HepG2 (cell line): ENCODE results near the gene DHRS1. TPM values are rescaled to one million over a fixed set of nuclear protein-coding genes. Genes with fewer than 3 reads are reported as not detected.

ENCODE experiments used
- ATAC-seq: fragments of 200-7000 bp; cut with Tn5 transposase; 3 replicates; pipeline ENCODE4 v1.9.1; 2020; ENCODE audit warnings: mild to moderate bottlenecking, moderate library complexity
- BruUV-seq: library from RNA; stranded (reverse); fragments of 400-500 nt; replicated peaks from 2 replicates; lab custom pipeline; 2021; lab: Mats Ljungman, UMichigan
- CTCF ChIA-PET: fragments of 300-600 bp; formaldehyde crosslinking; extraction: SDS; loops from one replicate; lab custom pipeline; 2021; ENCODE audit warnings: low total read pairs, inconsistent platforms, low intra/inter-chr PET ratio; lab: Yijun Ruan, JAX
- POLR2A ChIA-PET: fragments of 350-600 bp; sonication (Branson Sonifier 250); formaldehyde crosslinking; loops from one replicate; lab custom pipeline; 2020; ENCODE audit warnings: antibody characterized with exemption, inconsistent platforms; lab: Yijun Ruan, JAX
- DNase-seq: peaks from one replicate; pipeline ENCODE4 v3.0.0-alpha.2; 2015; ENCODE audit warnings: low spot score
- FAIRE-seq: peaks from 3 replicates; lab custom pipeline; 2011; peaks lifted over from hg19 to GRCh38; lab: Jason Lieb, UNC
- H2AFZ ChIP-seq: one replicate; pipeline ENCODE4 v1.6.1; 2011; ENCODE audit warnings: low read length, inconsistent platforms
- H3K27ac ChIP-seq: fragments of 300-600 bp; 3 replicates; pipeline ENCODE4 v1.8.0; 2011; ENCODE audit warnings: mixed run types, mild to moderate bottlenecking, mixed read lengths, low read length, inconsistent platforms; ENCODE audit not compliant: insufficient read depth; ENCODE audit errors: extremely low read length
- H3K27me3 ChIP-seq, 2 experiments: fragments of 200-600 bp in 1 of 2; 2 replicates in 1 of 2; 3 replicates in 1 of 2; pipeline versions ENCODE4 v1.6.0 to v1.8.0; 2011; ENCODE audit warnings: low read length in 2 of 2, mild to moderate bottlenecking in 2 of 2, moderate library complexity in 2 of 2, inconsistent platforms in 1 of 2; ENCODE audit not compliant: insufficient read depth in 2 of 2, control insufficient read depth in 1 of 2
- H3K36me3 ChIP-seq, 2 experiments: fragments of 200-600 bp in 1 of 2; replicated peaks in 1 of 2; 2 replicates in 1 of 2; 3 replicates in 1 of 2; pipeline versions ENCODE4 v1.5.1 to v1.8.0; 2011; ENCODE audit warnings: low read length in 2 of 2, inconsistent platforms in 1 of 2; ENCODE audit not compliant: insufficient read depth in 2 of 2, control insufficient read depth in 1 of 2
- H3K4me1 ChIP-seq: 2 replicates; pipeline ENCODE4 v1.5.1; 2012; ENCODE audit warnings: low read length, inconsistent platforms; ENCODE audit not compliant: insufficient read depth
- H3K4me2 ChIP-seq: 2 replicates; pipeline ENCODE4 v1.6.0; 2011; ENCODE audit warnings: low read depth, low read length, inconsistent platforms
- H3K4me3 ChIP-seq, 3 experiments: fragments of 200-600 bp in 1 of 3; sonication (generic), shearing (Covaris generic) in 1 of 3; replicated peaks in 1 of 3; 2 replicates each; pipeline ENCODE4 v1.5.1; 2011 to 2016; ENCODE audit warnings: low read length in 3 of 3, inconsistent platforms in 2 of 3, low read depth in 2 of 3, mild to moderate bottlenecking in 2 of 3, control low read depth in 1 of 3, mixed read lengths in 1 of 3; ENCODE audit not compliant: insufficient read depth in 1 of 3
- H3K79me2 ChIP-seq: one replicate; pipeline ENCODE4 v1.6.1; 2011; ENCODE audit warnings: low read length, inconsistent platforms; ENCODE audit not compliant: insufficient read depth
- H3K9ac ChIP-seq: 2 replicates; pipeline ENCODE4 v1.6.0; 2011; ENCODE audit warnings: mild to moderate bottlenecking, low read depth, low read length, inconsistent platforms; ENCODE audit not compliant: insufficient read depth
- H3K9me3 ChIP-seq: 2 replicates; pipeline ENCODE4 v1.5.1; 2012; ENCODE audit warnings: mild to moderate bottlenecking, low read length
- H4K20me1 ChIP-seq: 2 replicates; pipeline ENCODE4 v1.6.0; 2011; ENCODE audit warnings: inconsistent platforms, mild to moderate bottlenecking, low read length, moderate library complexity; ENCODE audit not compliant: insufficient read depth
- ATAD3A ChIP-seq: sonication (generic); formaldehyde crosslinking; IDR thresholded peaks from 2 replicates; pipeline ENCODE4 v1.4.0; 2020; ENCODE audit warnings: missing genetic modification reagents
- ATF7 ChIP-seq, 2 experiments: fragments of 450-650 bp in 1 of 2; sonication (generic) in 1 of 2; formaldehyde crosslinking in 1 of 2; IDR thresholded peaks; 2 replicates each; pipeline versions ENCODE4 v1.4.0 to v1.6.1; 2016 to 2020; ENCODE audit warnings: antibody characterized with exemption in 1 of 2, mild to moderate bottlenecking in 1 of 2, missing genetic modification reagents in 1 of 2
- CBX2 ChIP-seq, 2 experiments: fragments of 200-600 bp in 1 of 2; sonication (generic); formaldehyde crosslinking in 1 of 2; IDR thresholded peaks; 2 replicates each; pipeline versions ENCODE4 v1.7.0 to v1.8.1; 2018 to 2022; ENCODE audit warnings: low read depth in 2 of 2, low read length in 1 of 2, mild to moderate bottlenecking in 1 of 2, missing genetic modification reagents in 1 of 2
- NR2F1 ChIP-seq, 2 experiments: fragments of 450-650 bp in 1 of 2; formaldehyde crosslinking in 1 of 2; IDR thresholded peaks; 2 replicates each; pipeline versions ENCODE4 v1.5.0 to v1.6.1; 2016 to 2020; ENCODE audit warnings: mild to moderate bottlenecking in 1 of 2, missing compliant biosample characterization in 1 of 2, missing genetic modification reagents in 1 of 2, moderate library complexity in 1 of 2
- POLR2G ChIP-seq: fragments of 200-400 bp; formaldehyde crosslinking; IDR thresholded peaks from 2 replicates; pipeline ENCODE4 v1.6.1; 2018; ENCODE audit warnings: mild to moderate bottlenecking, low read depth, low read length, moderate library complexity
- SP1 ChIP-seq, 2 experiments: fragments of 450-650 bp in 1 of 2; sonication (generic) in 1 of 2; formaldehyde crosslinking in 1 of 2; IDR thresholded peaks; 2 replicates each; pipeline versions ENCODE4 v1.4.0 to v1.6.1; 2016 to 2020; ENCODE audit warnings: missing genetic modification reagents in 1 of 2
- SRY ChIP-seq: sonication (generic); formaldehyde crosslinking; IDR thresholded peaks from 2 replicates; pipeline ENCODE4 v1.8.0; 2022; ENCODE audit warnings: mild to moderate bottlenecking, missing genetic modification reagents
- TBL1XR1 ChIP-seq: fragments of 150-350 bp; IDR thresholded peaks from 2 replicates; pipeline ENCODE4 v1.6.1; 2014; ENCODE audit warnings: borderline replicate concordance, low read length; ENCODE audit not compliant: partially characterized antibody
- TCF12 ChIP-seq, 2 experiments: fragments of 450-650 bp in 1 of 2; sonication (generic) in 1 of 2; formaldehyde crosslinking in 1 of 2; IDR thresholded peaks; 2 replicates each; pipeline versions ENCODE4 v1.6.1 to v1.8.0; 2017 to 2022; ENCODE audit warnings: antibody characterized with exemption in 1 of 2, mild to moderate bottlenecking in 1 of 2, missing genetic modification reagents in 1 of 2, moderate library complexity in 1 of 2
- TEAD2 ChIP-seq: sonication (generic); formaldehyde crosslinking; IDR thresholded peaks from 2 replicates; pipeline ENCODE4 v1.9.0; 2021; ENCODE audit warnings: missing genetic modification reagents
- THAP11 ChIP-seq: IDR thresholded peaks from 2 replicates; pipeline ENCODE4 v1.6.1; 2016; ENCODE audit warnings: missing biosample characterization, missing genetic modification reagents
- ZNF274 ChIP-seq: sonication (generic); formaldehyde crosslinking; IDR thresholded peaks from 2 replicates; pipeline ENCODE4 v1.5.1; 2020; ENCODE audit warnings: mild to moderate bottlenecking, missing genetic modification reagents
- ZNF747 ChIP-seq: sonication (generic); formaldehyde crosslinking; IDR thresholded peaks from 2 replicates; pipeline ENCODE4 v1.8.1; 2023; ENCODE audit warnings: missing genetic modification reagents, mild to moderate bottlenecking, borderline replicate concordance
- ZNF850 ChIP-seq: sonication (generic); formaldehyde crosslinking; conservative IDR thresholded peaks from 2 replicates; pipeline ENCODE4 v1.9.0; 2021; ENCODE audit warnings: mild to moderate bottlenecking, missing genetic modification reagents
- ZNF878 ChIP-seq: sonication (generic); formaldehyde crosslinking; IDR thresholded peaks from 2 replicates; pipeline ENCODE4 v1.8.1; 2023; ENCODE audit warnings: mild to moderate bottlenecking, missing genetic modification reagents, moderate library complexity
- WGBS: methylation state at CpG from one replicate; pipeline ENCODE4 v1.1.6; 2017; ENCODE audit warnings: low lambda C conversion rate; 5-methylcytosine and 5-hydroxymethylcytosine counted together
- in situ Hi-C: cut with HindIII; loops from 2 replicates; pipeline ENCODE4 v1.10.0; 2017; ENCODE audit warnings: low pct_unique_long_range_greater_than_20kb; ENCODE audit not compliant: extremely low pct_ligation_motif_present
- intact Hi-C: fragments of 100-400 bp; cut with micrococcal nuclease; formaldehyde crosslinking; loops from one replicate; pipeline ENCODE4 v1.10.0; 2022; ENCODE audit not compliant: unreplicated experiment
- polyA plus RNA-seq, 8 experiments: library from polyadenylated mRNA; depleted of rRNA in 3 of 8; stranded (reverse) in 7 of 8; unstranded in 1 of 8; fragments of >200 nt; fragmentation: Illumina TruSeq in 4 of 8; extraction: Trizol in 4 of 8; gene quantifications; 2 replicates each; pipeline versions ENCODE4 v1.2.1 to v1.2.3, GENCODE V29; 2011 to 2016; ENCODE audit warnings: low read depth in 4 of 8, missing spikeins in 1 of 8, mixed read lengths in 1 of 8; ENCODE audit not compliant: insufficient read depth in 1 of 8
- total RNA-seq, 5 experiments: library from RNA; depleted of rRNA; stranded (reverse); fragments of >200 nt; fragmentation: Illumina TruSeq; extraction: Trizol; gene quantifications; 2 replicates each; pipeline ENCODE4 v1.2.3, GENCODE V29; 2016; ENCODE audit warnings: low read depth in 1 of 5
- TF ChIP-seq, protein P1 (sequence below): sonication (generic); formaldehyde crosslinking; IDR thresholded peaks from 2 replicates; pipeline ENCODE4 v1.4.0; 2020; ENCODE audit warnings: missing genetic modification reagents
- TF ChIP-seq, protein P2 (sequence below): sonication (generic); formaldehyde crosslinking; IDR thresholded peaks from 2 replicates; pipeline ENCODE4 v1.8.1; 2022; ENCODE audit warnings: mild to moderate bottlenecking, missing genetic modification reagents
- TF ChIP-seq, protein P3 (sequence below): IDR thresholded peaks from 2 replicates; pipeline ENCODE4 v1.6.1; 2016; ENCODE audit warnings: mild to moderate bottlenecking, missing biosample characterization, missing genetic modification reagents

Gene DHRS1
- total and polyA plus RNA-seq, 2 of the 13 experiments (the other 11 are each of a cell fraction or from before 2014, with no cell fraction given), result 49.8 to 60.8 TPM

DNA sequence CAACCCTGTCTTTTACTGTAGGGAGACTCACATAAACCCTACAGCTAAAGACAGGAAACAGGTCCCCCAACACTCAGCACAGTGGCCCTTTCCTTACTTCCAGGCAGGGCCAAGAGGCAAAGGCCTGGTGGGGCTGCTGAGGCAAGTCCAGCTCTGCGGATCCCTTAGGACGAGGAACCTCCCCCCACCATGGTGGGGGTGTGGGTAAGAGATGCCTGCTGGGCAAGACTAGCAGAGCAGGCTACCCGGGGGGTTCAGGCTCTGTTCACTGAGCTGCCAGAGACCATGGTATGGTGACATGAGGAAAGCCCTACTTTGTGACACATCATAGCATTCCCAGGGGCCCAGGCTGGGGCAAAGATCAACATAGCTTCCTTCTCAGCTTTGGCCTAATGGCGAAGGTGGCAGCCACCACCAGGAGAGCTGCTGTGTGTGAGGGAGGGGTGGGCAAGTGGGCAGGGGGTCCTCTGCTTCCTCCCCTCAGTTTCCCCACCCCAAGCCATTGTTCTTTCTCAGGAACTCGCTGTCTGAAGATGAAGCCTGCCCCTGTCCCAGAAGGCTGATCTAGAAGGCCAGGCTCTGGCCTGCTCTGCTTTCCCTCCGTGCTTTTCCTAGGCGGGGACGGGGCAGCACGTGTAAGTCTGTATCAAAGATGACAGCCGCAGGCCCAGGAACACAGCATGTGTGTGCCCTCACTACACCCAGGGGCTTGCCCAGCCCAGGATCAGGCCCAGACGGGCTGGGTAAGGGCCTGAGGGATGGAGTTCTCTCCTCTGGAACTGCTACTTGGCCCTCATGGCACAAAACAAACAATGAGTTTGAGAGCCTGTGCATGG is 47.1 kb downstream of the DHRS1 start:
- POLR2A ChIA-PET, result interaction anchor here (0.6 to 13.2 kb wide), 32 partner anchors 9 to 932 kb away, joined by 3 to 254 read pairs (median 4); partner anchors contain the start of genes CBLN3, CHMP4A, CIDEB and DCAF11
- TF ChIP-seq CBX2 (IDR thresholded peaks at IDR 0.05; ENCODE audit: low read depth, low read length), result no peak
- TF ChIP-seq CBX2 (CRISPR knock-in tag; IDR thresholded peaks at IDR 0.05; ENCODE audit: low read depth), result no peak
- 0 out of 2 replicates have a peak, but pooled peaks have one; percentile 35 for TF ChIP-seq POLR2G
- TF ChIP-seq, protein P1, sequence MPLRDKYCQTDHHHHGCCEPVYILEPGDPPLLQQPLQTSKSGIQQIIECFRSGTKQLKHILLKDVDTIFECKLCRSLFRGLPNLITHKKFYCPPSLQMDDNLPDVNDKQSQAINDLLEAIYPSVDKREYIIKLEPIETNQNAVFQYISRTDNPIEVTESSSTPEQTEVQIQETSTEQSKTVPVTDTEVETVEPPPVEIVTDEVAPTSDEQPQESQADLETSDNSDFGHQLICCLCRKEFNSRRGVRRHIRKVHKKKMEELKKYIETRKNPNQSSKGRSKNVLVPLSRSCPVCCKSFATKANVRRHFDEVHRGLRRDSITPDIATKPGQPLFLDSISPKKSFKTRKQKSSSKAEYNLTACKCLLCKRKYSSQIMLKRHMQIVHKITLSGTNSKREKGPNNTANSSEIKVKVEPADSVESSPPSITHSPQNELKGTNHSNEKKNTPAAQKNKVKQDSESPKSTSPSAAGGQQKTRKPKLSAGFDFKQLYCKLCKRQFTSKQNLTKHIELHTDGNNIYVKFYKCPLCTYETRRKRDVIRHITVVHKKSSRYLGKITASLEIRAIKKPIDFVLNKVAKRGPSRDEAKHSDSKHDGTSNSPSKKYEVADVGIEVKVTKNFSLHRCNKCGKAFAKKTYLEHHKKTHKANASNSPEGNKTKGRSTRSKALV, result no peak
- TF ChIP-seq ZNF274 (CRISPR knock-in tag), result 0 out of 2 replicates have a peak, but pooled peaks have one; percentile 76
- 0 out of 2 replicates have a peak, but pooled peaks have one; percentile 11 for TF ChIP-seq ATAD3A
- TF ChIP-seq TCF12 (IDR thresholded peaks at IDR 0.05), result no peak
- TF ChIP-seq TCF12 (CRISPR knock-in tag; IDR thresholded peaks at IDR 0.05), result 0 out of 2 replicates have a peak, but pooled peaks have one; percentile 11
- no peak for TF ChIP-seq TBL1XR1
- TF ChIP-seq SRY (CRISPR knock-in tag), result no peak
- no peak for TF ChIP-seq SP1 (IDR thresholded peaks at IDR 0.05)
- TF ChIP-seq SP1 (CRISPR knock-in tag; IDR thresholded peaks at IDR 0.05), result no peak
- peak; percentile 71 for TF ChIP-seq THAP11 (CRISPR knock-in tag)
- TF ChIP-seq, protein P2, sequence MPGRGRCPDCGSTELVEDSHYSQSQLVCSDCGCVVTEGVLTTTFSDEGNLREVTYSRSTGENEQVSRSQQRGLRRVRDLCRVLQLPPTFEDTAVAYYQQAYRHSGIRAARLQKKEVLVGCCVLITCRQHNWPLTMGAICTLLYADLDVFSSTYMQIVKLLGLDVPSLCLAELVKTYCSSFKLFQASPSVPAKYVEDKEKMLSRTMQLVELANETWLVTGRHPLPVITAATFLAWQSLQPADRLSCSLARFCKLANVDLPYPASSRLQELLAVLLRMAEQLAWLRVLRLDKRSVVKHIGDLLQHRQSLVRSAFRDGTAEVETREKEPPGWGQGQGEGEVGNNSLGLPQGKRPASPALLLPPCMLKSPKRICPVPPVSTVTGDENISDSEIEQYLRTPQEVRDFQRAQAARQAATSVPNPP (CRISPR knock-in tag), result no peak
- TF ChIP-seq ZNF850 (CRISPR knock-in tag), result no peak
- TF ChIP-seq ATF7 (IDR thresholded peaks at IDR 0.05), result no peak
- TF ChIP-seq ATF7 (CRISPR knock-in tag; IDR thresholded peaks at IDR 0.05), result no peak
- TF ChIP-seq ZNF878 (CRISPR knock-in tag), result no peak
- TF ChIP-seq TEAD2 (CRISPR knock-in tag), result no peak
- no peak for TF ChIP-seq ZNF747 (CRISPR knock-in tag)
- peak in 1 of 2 experiments; percentile 27; a peak in 1 of 4 replicates for TF ChIP-seq NR2F1 (CRISPR knock-in tag; IDR thresholded peaks at IDR 0.05)
- TF ChIP-seq, protein P3, sequence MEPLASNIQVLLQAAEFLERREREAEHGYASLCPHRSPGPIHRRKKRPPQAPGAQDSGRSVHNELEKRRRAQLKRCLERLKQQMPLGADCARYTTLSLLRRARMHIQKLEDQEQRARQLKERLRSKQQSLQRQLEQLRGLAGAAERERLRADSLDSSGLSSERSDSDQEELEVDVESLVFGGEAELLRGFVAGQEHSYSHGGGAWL (CRISPR knock-in tag), result 0 out of 2 replicates have a peak, but pooled peaks have one; percentile 8

More for the DNA sequence above, 47.1 kb downstream of the DHRS1 start:
- ATAC-seq (peak; percentile 80), DNase-seq (peak; percentile 90), FAIRE-seq (peak; percentile 72)
- in situ Hi-C loops (no loop called here), intact Hi-C loops (loop anchor here (1.0 kb wide), 1 partner anchor 19 kb away; the partner anchor contains the start of gene RABGGTA)
- Histone ChIP-seq H3K9me3 (no peaks in the 10 kb centered on the region), H3K27me3 (no peaks in the 10 kb centered on the region), H4K20me1 (no peaks in the 10 kb centered on the region), H3K4me1 (peaks cover 39% of the 10 kb centered on the region), H3K4me3 (peak overlapping the region in 1 of 3 experiments; percentile 1; a peak in 1 of 6 replicates), H3K36me3 (peaks cover 0 to 1% of the 10 kb centered on the region in 2 experiments; a peak in 1 of 5 replicates), H3K9ac (peak overlapping the region; percentile 61), H3K4me2 (peak overlapping the region; percentile 59), H3K79me2 (no peaks in the 10 kb centered on the region), H2AFZ (no peak overlapping the region), H3K27ac (peak overlapping the region; percentile 59)
- TSS peak; percentile 59 for BruUV-seq
- CTCF ChIA-PET, result interaction anchor here (1.6 kb wide), 1 partner anchor 10 kb away, joined by 5 read pairs; the partner anchor contains the start of gene TINF2
- WGBS, result 76% methylated on average over 11 of the region's 11 CpGs
